Activated CD8-positive, alpha-beta memory T cell treated with anti-CD3 and anti-CD28 coated beads, Interleukin-2, amount 50 U/mL, for 24 hours (primary cell): Measurements from ENCODE around the gene NCAM1.
"Not testable (repeated sequence)": the region's sequence is repeated elsewhere in the genome, so short reads cannot be mapped to it uniquely, and the experiment has no call there.

ENCODE experiments used
- DNase-seq: peaks from one replicate; pipeline ENCODE4 v3.0.0-alpha.2; 2020; ENCODE audit errors: extremely low read depth

The NCAM1 gene

DNA sequence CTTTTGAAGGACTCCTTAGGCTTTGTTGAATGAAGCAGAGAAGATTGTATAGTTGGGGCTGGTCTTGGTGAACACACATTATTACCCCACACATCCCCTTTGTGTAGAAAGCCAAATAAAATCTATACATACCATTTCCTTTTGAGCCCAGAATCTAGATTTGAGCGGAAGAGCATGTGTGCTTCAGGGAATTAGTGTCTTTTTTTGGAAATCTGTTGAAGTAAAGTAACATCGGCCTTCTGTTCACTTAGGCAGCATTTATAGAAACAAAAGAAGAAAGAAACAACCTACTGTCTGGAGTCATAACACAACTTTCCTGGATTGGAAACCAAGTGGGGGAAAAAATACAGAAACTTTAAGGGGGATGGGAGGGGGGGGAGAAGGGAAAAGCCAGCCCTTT, 315.2 kb downstream of the NCAM1 start:
- DNase-seq, result no peak

- no peak for DNase-seq
Observed at GRCh38 chr11:113277907-113278306, 316.7 kb downstream of the NCAM1 start.

DNA sequence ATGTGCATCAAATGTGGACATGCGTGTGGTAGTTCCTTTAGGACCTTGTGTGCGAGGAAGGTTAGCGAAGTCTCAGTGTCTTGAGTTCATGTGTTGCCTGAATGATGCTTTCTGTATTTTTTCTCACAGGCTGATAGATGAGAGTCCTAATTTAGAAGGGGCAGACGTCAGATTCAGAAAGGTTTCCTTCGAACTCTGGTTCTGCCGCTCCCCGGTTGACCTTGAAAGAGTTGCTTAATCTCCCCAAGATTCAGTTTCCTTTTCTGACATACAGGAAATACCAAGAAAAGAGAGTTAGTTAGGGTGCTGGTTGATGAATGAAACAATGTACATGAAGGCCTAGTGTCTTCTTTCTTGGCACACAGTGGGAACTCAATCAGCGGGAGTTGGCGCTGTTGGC, 317.3 kb downstream of the NCAM1 start:
- DNase-seq, result no peak

GRCh38 chr11:113278925-113279324, 317.7 kb downstream of the NCAM1 start:
- DNase-seq, result no peak

GRCh38 chr11:113279591-113279990, 318.4 kb downstream of the NCAM1 start:
- no peak for DNase-seq

DNA sequence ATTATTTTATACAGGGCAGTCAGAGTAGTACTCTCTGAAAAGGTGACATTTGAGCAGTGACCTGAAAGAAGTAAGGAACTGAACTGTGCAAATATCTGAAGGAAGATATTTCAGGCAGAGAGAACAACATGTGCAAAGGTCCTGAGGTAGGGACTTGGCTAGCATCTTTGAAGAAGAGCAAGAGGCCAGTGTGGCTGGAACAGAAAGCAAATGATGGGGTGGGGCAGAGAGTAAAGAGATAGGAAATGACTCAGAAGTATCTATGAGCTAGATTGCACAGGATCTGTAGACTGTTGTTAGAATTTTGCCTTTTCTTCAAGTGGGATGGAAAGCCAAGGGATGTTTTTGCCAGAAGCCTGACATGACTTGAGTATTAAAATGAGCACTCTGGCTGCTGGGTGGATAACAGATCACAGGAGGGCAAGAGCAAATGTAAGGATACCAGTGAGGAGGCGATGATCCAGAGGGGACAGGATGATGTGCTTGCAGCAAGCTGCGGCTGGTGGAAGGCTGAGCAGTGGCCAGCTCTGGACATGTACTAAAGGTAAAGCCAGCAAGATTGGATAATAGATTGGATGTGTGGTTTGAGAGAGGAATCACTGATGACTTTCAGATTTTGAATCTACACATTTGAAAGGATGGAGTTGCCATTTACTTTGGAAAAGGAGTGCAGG, 320.0 kb downstream of the NCAM1 start:
- DNase-seq, result no peak

- no peak for DNase-seq
Observed at GRCh38 chr11:113282898-113283437, 321.7 kb downstream of the NCAM1 start.

- no peak for DNase-seq
Observed at GRCh38 chr11:113283881-113284280, 322.7 kb downstream of the NCAM1 start.

DNA sequence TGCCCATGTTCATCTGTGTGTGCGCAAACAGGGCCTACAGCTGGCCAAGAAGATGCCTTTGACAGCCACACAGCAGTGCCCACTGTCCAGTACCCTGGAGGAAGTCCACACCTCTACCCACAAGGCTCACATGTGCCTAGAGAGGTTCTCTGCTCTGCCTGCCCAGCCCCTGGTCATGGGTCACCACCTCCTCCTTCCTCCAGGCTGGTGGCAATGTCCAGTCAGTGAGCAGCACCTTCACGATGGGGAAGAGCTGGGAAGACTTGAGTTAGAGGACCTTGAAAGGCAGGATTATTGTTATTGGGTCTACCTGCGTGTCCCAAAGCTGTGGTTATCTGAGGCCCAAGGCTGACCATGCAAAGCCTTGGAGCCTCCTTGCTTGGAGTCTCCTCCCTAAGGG, 324.8 kb downstream of the NCAM1 start:
- DNase-seq, result no peak

- DNase-seq, result no peak
Observed at GRCh38 chr11:113286509-113287497, 325.6 kb downstream of the NCAM1 start.

DNA sequence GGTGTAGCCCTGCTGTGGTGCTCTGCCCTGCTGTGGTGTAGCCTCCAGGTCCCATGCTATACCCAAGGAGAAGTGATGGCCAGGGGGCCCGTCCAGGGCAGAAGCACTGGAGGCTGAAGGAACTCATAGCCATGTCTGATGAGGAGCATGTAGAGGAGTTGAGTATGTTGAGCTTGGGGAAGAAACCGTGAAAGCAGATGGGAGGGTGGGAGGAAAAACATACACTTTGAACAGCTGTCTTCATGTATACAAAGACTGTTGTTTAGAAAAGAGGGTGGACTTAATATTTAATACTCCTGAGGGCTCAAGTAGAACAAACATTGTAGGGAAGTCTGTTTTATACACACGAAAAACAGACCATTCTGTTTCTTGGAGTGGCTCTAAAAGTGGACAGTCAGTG, 326.6 kb downstream of the NCAM1 start:
- no peak for DNase-seq

DNA sequence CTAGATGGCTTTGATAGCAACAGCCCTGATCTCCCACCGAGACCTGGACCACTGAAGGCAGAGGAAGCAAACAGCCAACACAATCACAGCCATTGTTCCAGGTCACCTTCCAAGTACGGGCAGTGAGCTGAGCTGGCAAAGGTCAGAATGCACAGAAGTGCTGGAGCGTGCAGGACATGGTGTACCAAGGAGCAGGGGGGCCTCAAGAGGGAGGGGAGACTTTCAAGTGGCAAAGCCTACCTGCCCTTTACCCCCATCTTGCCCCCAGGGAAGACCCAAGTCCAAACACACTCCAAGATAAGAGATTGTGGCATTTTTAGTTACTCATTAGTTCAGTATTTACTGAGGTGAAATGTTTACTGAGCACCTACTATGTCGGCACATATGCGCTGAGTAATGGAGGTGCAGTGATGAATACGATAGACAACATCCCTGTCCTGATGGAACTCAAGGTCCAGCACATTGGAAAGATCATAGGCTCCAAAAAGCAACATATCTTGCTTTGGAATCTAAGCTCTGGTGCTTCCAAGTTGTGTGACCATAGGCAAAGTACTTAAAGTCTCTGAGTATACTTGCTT, 327.2 kb downstream of the NCAM1 start:
- DNase-seq, result no peak

DNA sequence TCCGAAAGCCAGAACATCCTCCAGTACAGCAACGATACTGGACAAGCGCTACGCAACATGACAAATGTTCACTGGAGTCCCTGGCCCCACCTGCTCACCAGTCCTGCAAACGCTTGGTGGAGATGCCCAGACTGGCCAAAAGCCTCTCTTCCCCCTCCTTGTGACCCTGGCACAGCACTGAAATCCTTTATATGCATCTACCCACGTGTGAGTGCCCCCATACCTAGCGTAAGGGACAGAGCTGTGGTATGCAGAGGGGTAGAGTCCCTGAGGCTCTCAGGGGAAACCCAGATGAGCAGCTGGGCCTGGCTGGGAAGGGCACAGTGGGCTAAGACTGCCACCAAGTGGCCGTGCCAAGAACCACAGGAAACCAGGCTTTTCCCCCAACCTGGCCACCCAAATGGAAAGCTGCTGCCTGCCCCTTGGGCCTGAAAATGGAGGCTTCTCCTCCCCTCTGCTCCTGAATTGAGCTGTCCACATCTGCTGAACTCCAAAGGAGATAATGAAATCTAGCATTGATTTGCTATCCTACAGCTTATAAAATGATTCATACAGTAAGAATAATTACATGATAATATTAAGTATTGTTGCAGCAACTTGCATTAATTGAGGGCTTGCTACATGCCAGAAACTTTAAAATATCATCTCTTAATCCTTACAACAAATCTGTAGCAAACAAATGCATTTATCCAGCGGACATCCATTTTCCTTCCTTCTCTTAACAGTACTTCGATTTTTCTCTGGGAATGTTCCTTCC, 328.4 kb downstream of the NCAM1 start:
- peak; percentile 23 for DNase-seq

- no peak for DNase-seq
Observed at GRCh38 chr11:113293936-113294335, 332.7 kb downstream of the NCAM1 start.

- DNase-seq, result no peak
Observed at GRCh38 chr11:113295993-113296392, 334.8 kb downstream of the NCAM1 start.

- no peak for DNase-seq
Observed at GRCh38 chr11:113296447-113297205, 335.4 kb downstream of the NCAM1 start.

DNA sequence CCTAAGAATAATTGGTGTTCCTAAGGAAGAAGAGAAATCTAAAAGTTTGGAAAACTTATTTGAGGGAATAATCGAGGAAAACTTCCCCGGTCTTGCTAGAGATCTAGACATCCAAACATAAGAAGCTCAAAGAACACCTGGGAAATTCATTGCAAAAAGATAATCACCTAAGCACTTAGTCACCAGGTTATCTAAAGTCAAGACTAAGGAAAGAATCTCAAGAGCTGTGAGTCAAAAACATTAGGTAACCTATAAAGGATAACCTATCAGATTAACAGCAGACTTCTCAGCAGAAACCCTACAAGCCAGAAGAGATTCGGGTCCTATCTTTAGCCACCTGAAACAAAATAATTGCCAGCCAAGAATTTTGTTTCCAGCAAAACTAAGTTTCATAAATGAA, 337.3 kb downstream of the NCAM1 start:
- DNase-seq, result not testable (repeated sequence)

DNA sequence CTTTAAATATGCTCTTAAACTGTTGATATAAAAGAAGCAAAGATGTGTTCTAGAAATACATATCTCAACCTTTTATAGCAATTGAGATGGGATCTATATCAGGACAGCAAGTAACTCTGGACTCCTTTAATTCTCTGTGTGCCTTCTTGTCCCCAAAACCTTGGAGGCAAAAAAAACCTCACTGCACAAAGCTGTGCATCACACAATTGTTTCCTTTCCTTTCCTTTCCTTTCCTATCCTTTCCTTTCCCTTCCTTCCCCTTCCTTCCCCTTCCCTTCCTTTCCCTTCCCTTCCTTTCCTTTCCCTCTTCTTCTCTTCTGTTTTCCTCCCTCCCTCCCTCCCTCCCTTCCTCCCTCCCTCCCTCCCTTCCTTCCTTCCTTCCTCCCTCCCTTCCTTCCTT, 343.7 kb downstream of the NCAM1 start:
- no peak for DNase-seq

- peak; percentile 17 for DNase-seq
Observed at GRCh38 chr11:113305440-113306336, 344.5 kb downstream of the NCAM1 start.

- no peak for DNase-seq
Observed at GRCh38 chr11:113308601-113309000, 347.4 kb downstream of the NCAM1 start.
